Middle frontal gyrus (tissue), 1 donor: Measurements from ENCODE around the gene DAB1.
"Not testable (repeated sequence)": the region's sequence is repeated elsewhere in the genome, so short reads cannot be mapped to it uniquely, and the experiment has no call there.

ENCODE experiments used
- DNase-seq: peaks from one replicate; pipeline ENCODE4 v3.0.0-alpha.2; 2015; ENCODE audit warnings: low spot score; ENCODE audit errors: extremely low spot score

Gene DAB1

DNA sequence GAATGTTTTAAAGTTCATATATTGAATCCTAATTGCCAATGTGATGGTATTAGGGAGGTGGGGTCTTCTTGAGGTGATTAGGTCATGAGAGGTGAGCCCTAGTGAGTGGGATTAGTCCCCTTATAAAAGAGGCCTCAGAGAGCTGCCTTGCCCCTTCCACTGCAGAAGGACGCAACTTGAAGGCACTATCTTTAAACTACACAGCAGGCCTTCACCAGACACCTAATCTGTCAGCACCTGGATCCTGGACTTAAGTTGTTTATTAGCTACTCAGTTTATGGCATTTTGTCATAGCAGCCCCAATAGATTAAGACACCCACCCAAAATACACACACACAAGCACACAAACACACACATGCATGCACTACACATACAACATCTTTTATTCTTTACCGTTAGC, 61.4 kb downstream of the DAB1 start:
- DNase-seq = no peak

DNA sequence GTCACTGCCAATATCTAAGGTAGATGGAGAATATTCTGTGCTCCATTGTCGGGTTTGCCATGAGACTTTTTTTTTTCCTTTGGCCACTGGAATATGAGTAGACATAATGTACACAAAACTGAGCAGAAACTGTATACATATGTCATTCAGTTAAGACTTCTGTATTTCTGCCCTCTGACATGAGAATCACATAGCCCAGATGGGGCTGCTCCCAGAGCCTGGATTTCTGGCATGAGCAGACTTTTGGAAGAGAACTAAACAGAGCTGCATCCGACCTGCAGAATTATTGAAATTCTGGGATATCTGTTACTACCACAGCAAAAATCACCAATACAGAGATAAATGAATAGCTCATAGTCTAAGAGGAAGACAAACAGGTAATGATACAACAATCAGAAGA, 62.3 kb downstream of the DAB1 start:
- DNase-seq = no peak

GRCh38 chr1:57360846-57361407, 62.9 kb downstream of the DAB1 start:
- DNase-seq = no peak

DNA sequence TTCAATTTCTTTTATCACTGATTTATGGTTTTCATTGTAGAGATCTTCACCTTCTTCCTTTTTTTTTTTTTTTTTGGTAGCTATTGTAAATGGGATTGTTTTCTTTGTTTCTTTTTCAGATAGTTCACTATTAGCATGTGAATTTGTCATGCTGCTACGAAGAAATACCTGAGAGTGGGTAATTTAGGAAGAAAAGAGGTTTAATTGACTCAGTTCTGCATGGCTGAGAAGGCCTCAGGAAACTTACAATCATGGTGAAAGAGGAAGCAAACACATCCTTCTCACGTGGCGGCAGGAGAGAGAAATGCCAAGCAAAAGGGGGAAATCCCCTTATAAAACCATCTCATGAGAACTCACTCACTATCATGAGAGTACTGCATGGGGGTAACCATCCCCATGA, 66.4 kb downstream of the DAB1 start:
- DNase-seq = no peak

DNA sequence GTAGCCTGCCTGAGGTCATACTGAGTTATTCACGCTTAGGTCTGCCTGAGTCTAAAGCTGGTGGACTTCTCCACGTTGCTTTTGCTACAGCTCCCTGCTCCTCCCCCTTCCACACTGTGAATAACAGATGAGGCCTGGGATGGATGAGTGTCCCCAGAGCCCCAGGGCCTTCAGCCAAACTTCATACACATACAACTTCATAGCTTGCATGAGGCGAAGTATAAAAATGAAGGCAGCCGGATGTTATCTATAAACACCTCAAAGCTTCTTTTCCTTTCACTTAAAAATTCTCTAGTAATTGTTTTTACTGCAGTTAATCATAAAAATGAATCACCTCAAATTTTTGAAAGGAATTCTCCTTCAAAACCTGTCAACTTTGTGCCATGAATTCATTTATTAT, 70.2 kb downstream of the DAB1 start:
- no peak for DNase-seq

- no peak for DNase-seq
Observed at GRCh38 chr1:57350610-57351009, 73.2 kb downstream of the DAB1 start.

GRCh38 chr1:57348921-57349320, 74.9 kb downstream of the DAB1 start:
- DNase-seq = no peak

- DNase-seq = no peak
Observed at GRCh38 chr1:57345916-57346315, 77.9 kb downstream of the DAB1 start.

GRCh38 chr1:57344265-57344664, 79.6 kb downstream of the DAB1 start:
- DNase-seq = no peak

DNA sequence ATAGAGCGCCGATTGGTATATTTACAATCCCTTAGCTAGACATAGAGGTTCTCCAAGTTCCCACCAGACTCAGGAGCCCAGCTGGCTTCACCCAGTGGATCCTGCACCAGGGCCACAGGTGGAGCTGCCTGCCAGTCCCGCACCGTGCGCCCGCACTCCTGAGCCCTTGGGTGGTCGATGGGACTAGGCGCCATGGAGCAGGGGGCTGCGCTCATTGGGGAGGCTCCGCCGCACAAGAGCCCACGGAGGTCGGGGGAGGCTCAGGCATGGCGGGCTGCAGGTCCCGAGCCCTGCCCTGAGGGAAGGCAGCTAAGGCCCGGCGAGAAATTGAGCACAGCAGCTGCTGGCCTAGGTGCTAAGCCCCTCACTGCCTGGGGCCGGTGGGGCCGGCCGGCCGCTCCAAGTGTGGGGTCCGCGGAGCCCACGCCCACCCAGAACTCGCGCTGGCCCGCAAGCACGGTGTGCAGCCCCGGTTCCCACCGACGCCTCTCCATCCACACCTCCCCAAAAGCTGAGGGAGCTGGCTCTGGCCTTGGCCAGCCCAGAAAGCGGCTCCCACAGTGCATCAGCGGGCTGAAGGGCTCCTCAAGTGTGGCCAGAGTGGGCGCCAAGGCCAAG, 80.5 kb downstream of the DAB1 start:
- not testable (repeated sequence) for DNase-seq

DNA sequence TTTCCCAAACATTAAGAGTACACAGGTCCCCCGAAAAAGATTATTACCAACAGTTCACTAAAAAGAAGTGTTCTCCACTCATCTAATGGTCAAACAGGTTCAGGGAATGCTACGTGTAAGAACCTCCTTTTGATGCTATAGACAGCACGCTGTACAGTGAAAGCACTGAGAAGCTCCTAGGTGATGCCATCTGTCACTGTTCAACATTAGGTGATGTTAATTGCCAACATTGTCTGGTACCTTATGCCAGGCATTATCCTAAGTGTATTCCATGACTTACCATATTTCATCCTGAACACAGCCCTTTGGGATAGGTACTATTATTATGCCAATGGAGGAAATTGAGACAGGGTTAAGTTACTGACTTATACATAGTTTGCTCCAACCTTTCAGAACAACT, 82.1 kb downstream of the DAB1 start:
- DNase-seq = no peak

GRCh38 chr1:57340334-57341070, 83.4 kb downstream of the DAB1 start:
- DNase-seq = no peak

- DNase-seq = no peak
Observed at GRCh38 chr1:57337623-57338022, 86.2 kb downstream of the DAB1 start.

DNA sequence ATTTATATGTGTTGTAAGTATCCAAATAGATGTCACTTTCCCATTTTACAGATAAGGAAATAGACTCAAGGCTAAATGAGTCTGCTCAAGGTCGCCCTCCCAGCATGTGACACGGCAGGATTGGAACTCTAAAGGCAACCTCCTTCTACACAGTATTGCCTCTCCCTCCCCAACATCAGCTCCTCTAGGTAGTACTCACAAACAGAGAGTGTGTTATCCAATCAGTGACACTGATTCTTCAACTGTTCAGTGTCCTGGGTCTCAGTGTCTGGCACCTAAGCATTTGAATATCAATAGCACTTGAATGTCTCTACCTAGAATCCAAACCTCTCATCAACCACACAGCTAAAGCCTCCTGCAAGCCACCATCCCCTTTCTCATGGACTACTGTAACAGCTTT, 87.1 kb downstream of the DAB1 start:
- no peak for DNase-seq

GRCh38 chr1:57331620-57332019, 92.2 kb downstream of the DAB1 start:
- DNase-seq = no peak

GRCh38 chr1:57329937-57330336, 93.9 kb downstream of the DAB1 start:
- DNase-seq = no peak

GRCh38 chr1:57329001-57329527, 94.8 kb downstream of the DAB1 start:
- DNase-seq = no peak

GRCh38 chr1:57327946-57328345, 95.9 kb downstream of the DAB1 start:
- no peak for DNase-seq

DNA sequence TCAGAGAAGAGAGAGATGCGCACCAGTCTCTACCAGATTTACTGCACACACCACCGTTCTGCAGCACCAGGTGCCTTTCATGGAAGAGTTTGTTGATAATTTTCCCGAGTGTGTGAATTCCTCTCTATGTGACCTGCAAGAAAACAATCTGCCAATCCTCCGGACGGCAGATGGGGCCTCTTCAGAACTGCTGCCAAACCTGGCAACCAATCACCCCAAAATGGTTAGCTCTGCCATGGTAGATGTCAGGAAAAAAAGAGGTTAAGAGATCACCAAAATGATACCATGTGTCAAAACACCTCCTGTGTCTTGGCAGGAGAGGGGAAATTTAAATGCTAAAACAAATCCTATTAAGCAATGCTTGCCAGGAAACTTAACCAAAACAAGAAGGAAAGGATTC, 96.5 kb downstream of the DAB1 start:
- DNase-seq = no peak

DNA sequence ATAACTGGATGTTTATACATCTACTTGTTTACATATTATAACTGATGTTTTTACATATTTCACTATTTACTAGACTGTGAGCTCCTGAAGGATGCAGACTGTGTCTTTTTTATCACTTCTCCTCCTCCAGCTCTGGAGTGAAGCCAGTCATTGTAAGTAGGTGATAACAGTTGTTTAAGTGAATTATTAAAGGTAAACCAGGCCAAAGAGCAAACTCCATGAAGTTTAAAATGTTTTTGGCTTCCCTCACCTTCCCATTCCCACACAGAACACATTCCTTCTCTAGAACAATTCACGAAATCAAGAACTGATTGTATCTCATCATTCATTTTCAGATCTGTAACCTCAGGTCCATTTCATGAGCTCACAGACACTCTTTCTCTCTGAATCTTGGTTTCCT, 98.3 kb downstream of the DAB1 start:
- no peak for DNase-seq

DNA sequence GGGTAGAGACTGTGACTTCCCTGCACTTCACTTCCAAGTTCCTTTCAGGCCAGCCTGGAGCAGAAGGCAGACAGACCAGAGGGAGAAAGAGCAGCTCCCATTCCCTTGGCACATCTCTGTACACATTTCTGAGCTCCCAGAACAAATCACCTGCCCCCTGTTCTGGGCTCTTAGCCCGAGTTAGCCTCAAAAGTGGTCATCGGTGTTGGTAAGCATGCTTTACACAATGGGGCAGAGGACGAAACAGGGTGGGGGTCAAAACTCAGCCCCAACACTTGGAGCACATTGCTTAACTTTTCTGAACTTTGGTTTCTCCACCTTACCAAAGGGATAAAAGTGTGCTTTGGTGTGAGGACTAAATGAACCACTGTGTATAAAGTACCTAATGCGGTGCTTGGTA, 98.7 kb downstream of the DAB1 start:
- no peak for DNase-seq

GRCh38 chr1:57324388-57324787, 99.5 kb downstream of the DAB1 start:
- no peak for DNase-seq

DNA sequence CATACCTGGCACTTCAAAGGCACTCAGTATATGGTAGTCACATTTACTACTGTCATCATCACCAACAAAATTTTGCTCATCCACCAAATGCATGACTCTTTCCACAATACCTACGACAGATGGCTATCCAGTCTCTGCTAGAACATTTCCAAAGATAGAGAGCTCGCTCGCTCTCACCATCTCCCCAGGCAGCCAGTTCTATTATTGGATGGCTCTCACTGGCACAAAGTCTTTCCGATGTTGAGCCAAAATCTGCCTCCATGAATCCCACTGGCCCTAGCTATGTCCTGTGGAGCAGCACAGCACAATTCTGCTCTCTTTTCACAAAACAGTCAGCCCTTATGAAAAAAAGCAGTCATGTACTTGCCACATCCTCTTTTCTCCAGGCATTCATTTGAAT, 102.1 kb downstream of the DAB1 start:
- peak; percentile 47 for DNase-seq
